ENCODE data around the gene EHBP1.

The EHBP1 gene

GRCh38 chr2:62939735-62940491, 234.4 kb downstream of the EHBP1 start:
- no peak overlapping the region for H3K4me3 ChIP-seq (ENCODE audit: low read depth, low read length)

GRCh38 chr2:62940697-62941096, 235.2 kb downstream of the EHBP1 start:
- H3K4me3 ChIP-seq (ENCODE audit: low read depth, low read length), result no peak overlapping the region

GRCh38 chr2:62941413-62941812, 235.9 kb downstream of the EHBP1 start:
- H3K4me3 ChIP-seq (ENCODE audit: low read depth, low read length), result no peak overlapping the region

GRCh38 chr2:62944362-62944761, 238.8 kb downstream of the EHBP1 start:
- H3K4me3 ChIP-seq (ENCODE audit: low read depth, low read length), result no peak overlapping the region

- H3K4me3 ChIP-seq (ENCODE audit: low read depth, low read length), result no peak overlapping the region
Observed at GRCh38 chr2:62947403-62947802, 241.9 kb downstream of the EHBP1 start.

GRCh38 chr2:62956651-62957050, 251.1 kb downstream of the EHBP1 start:
- no peak overlapping the region for H3K4me3 ChIP-seq (ENCODE audit: low read depth, low read length)

GRCh38 chr2:62958206-62958605, 252.7 kb downstream of the EHBP1 start:
- H3K4me3 ChIP-seq (ENCODE audit: low read depth, low read length), result no peak overlapping the region

GRCh38 chr2:62964050-62964449, 258.5 kb downstream of the EHBP1 start:
- H3K4me3 ChIP-seq (ENCODE audit: low read depth, low read length), result no peak overlapping the region

GRCh38 chr2:62964671-62965070, 259.2 kb downstream of the EHBP1 start:
- no peak overlapping the region for H3K4me3 ChIP-seq (ENCODE audit: low read depth, low read length)

- H3K4me3 ChIP-seq (ENCODE audit: low read depth, low read length), result no peak overlapping the region
Observed at GRCh38 chr2:62966991-62967390, 261.5 kb downstream of the EHBP1 start.

GRCh38 chr2:62968168-62968567, 262.7 kb downstream of the EHBP1 start:
- H3K4me3 ChIP-seq (ENCODE audit: low read depth, low read length), result no peak overlapping the region

GRCh38 chr2:62968668-62969067, 263.2 kb downstream of the EHBP1 start:
- H3K4me3 ChIP-seq (ENCODE audit: low read depth, low read length), result no peak overlapping the region

GRCh38 chr2:62971936-62972335, 266.4 kb downstream of the EHBP1 start:
- H3K4me3 ChIP-seq (ENCODE audit: low read depth, low read length), result no peak overlapping the region

GRCh38 chr2:62972601-62973000, 267.1 kb downstream of the EHBP1 start:
- no peak overlapping the region for H3K4me3 ChIP-seq (ENCODE audit: low read depth, low read length)

- no peak overlapping the region for H3K4me3 ChIP-seq (ENCODE audit: low read depth, low read length)
Observed at GRCh38 chr2:62974999-62975398, 269.5 kb downstream of the EHBP1 start.

GRCh38 chr2:62991605-62992004, 286.1 kb downstream of the EHBP1 start:
- no peak overlapping the region for H3K4me3 ChIP-seq (ENCODE audit: low read depth, low read length)

GRCh38 chr2:62992561-62992960, 287.0 kb downstream of the EHBP1 start:
- H3K4me3 ChIP-seq (ENCODE audit: low read depth, low read length), result no peak overlapping the region

GRCh38 chr2:62994206-62994605, 288.7 kb downstream of the EHBP1 start:
- H3K4me3 ChIP-seq (ENCODE audit: low read depth, low read length), result no peak overlapping the region

GRCh38 chr2:62996534-62997186, 291.1 kb downstream of the EHBP1 start:
- H3K4me3 ChIP-seq (ENCODE audit: low read depth, low read length), result no peak overlapping the region

- H3K4me3 ChIP-seq (ENCODE audit: low read depth, low read length), result no peak overlapping the region
Observed at GRCh38 chr2:62998949-62999348, 293.4 kb downstream of the EHBP1 start.

- no peak overlapping the region for H3K4me3 ChIP-seq (ENCODE audit: low read depth, low read length)
Observed at GRCh38 chr2:62999905-63000304, 294.4 kb downstream of the EHBP1 start.

GRCh38 chr2:63000801-63001200, 295.3 kb downstream of the EHBP1 start:
- no peak overlapping the region for H3K4me3 ChIP-seq (ENCODE audit: low read depth, low read length)

GRCh38 chr2:63001576-63001975, 296.1 kb downstream of the EHBP1 start:
- no peak overlapping the region for H3K4me3 ChIP-seq (ENCODE audit: low read depth, low read length)
